HEK293 (cell line): ENCODE results near the gene NCAN.

ENCODE experiments used
- CTCF ChIA-PET: fragments of 350-600 bp; formaldehyde crosslinking; extraction: SDS; loops from one replicate; lab custom pipeline; 2021; ENCODE audit warnings: antibody characterized with exemption; lab: Yijun Ruan, JAX
- POLR2A ChIA-PET: fragments of 300-600 bp; formaldehyde crosslinking; extraction: SDS; loops from one replicate; lab custom pipeline; 2020; ENCODE audit warnings: antibody characterized with exemption, inconsistent platforms; lab: Yijun Ruan, JAX
- H3K27ac ChIP-seq: fragments of 200-500 bp; sonication (Bioruptor generic); 2 replicates; pipeline ENCODE4 v1.5.1; 2014; ENCODE audit warnings: low read depth, low read length, control low read depth, inconsistent platforms; ENCODE audit errors: extremely low read depth
- H3K36me3 ChIP-seq, 2 experiments: fragments of 200-500 bp in 1 of 2; sonication (Bioruptor generic) in 1 of 2; 1 replicate in 1 of 2; 2 replicates in 1 of 2; pipeline ENCODE4 v1.5.1; 2014 to 2017; ENCODE audit warnings: inconsistent platforms in 2 of 2, low read length in 2 of 2; ENCODE audit not compliant: control insufficient read depth in 2 of 2, insufficient read depth in 1 of 2
- H3K4me1 ChIP-seq: fragments of 200-500 bp; sonication (Bioruptor generic); 2 replicates; pipeline ENCODE4 v1.5.1; 2014; ENCODE audit warnings: mild to moderate bottlenecking, low read length, inconsistent platforms; ENCODE audit not compliant: control insufficient read depth, insufficient read depth
- H3K4me3 ChIP-seq: 2 replicates; pipeline ENCODE4 v1.5.1; 2011; ENCODE audit warnings: low read depth, mild to moderate bottlenecking, control low read depth, low read length, moderate library complexity
- H3K9me3 ChIP-seq: fragments of 200-500 bp; sonication (Bioruptor generic); 2 replicates; pipeline ENCODE4 v1.5.1; 2014; ENCODE audit warnings: low read depth, low read length, inconsistent platforms; ENCODE audit not compliant: control insufficient read depth, insufficient read depth
- GLI2 ChIP-seq: fragments of 450-650 bp; formaldehyde crosslinking; IDR thresholded peaks from 2 replicates; pipeline ENCODE4; 2017; ENCODE audit warnings: missing biosample characterization, missing genetic modification characterization, low read depth, borderline replicate concordance
- GLIS1 ChIP-seq: fragments of 450-650 bp; formaldehyde crosslinking; IDR thresholded peaks from 2 replicates; pipeline ENCODE4 v1.5.1; 2016; ENCODE audit warnings: missing biosample characterization, missing genetic modification characterization
- HOXC10 ChIP-seq: sonication (generic); formaldehyde crosslinking; IDR thresholded peaks from 2 replicates; pipeline ENCODE4 v1.8.1; 2023; ENCODE audit warnings: mild to moderate bottlenecking, missing genetic modification reagents
- OSR2 ChIP-seq: fragments of 450-650 bp; formaldehyde crosslinking; IDR thresholded peaks from 2 replicates; pipeline ENCODE4 v1.5.1; 2016; ENCODE audit warnings: missing biosample characterization, missing genetic modification characterization
- REPIN1 ChIP-seq: fragments of 450-650 bp; formaldehyde crosslinking; IDR thresholded peaks from 2 replicates; pipeline ENCODE4 v1.5.1; 2017; ENCODE audit warnings: missing biosample characterization, missing genetic modification characterization, low read depth
- SP2 ChIP-seq: fragments of 450-650 bp; formaldehyde crosslinking; IDR thresholded peaks from 2 replicates; pipeline ENCODE4 v1.5.1; 2016; ENCODE audit warnings: missing biosample characterization, missing genetic modification characterization
- SP3 ChIP-seq: fragments of 450-650 bp; formaldehyde crosslinking; IDR thresholded peaks from 2 replicates; pipeline ENCODE4 v1.5.1; 2016; ENCODE audit warnings: missing biosample characterization, missing genetic modification characterization
- ZBTB21 ChIP-seq: fragments of 450-650 bp; formaldehyde crosslinking; IDR thresholded peaks from 2 replicates; pipeline ENCODE4 v1.5.1; 2017; ENCODE audit warnings: missing biosample characterization, missing genetic modification characterization
- ZEB2 ChIP-seq: fragments of 450-650 bp; formaldehyde crosslinking; IDR thresholded peaks from 2 replicates; pipeline ENCODE4 v1.5.1; 2016; ENCODE audit warnings: missing biosample characterization, missing genetic modification characterization
- ZFHX2 ChIP-seq: fragments of 450-650 bp; formaldehyde crosslinking; conservative IDR thresholded peaks from 2 replicates; pipeline ENCODE4 v1.5.1; 2016; ENCODE audit warnings: missing biosample characterization, missing genetic modification characterization
- ZNF132 ChIP-seq: fragments of 450-650 bp; formaldehyde crosslinking; IDR thresholded peaks from 2 replicates; pipeline ENCODE4 v1.5.1; 2017; ENCODE audit warnings: missing biosample characterization, missing genetic modification characterization, borderline replicate concordance
- ZNF175 ChIP-seq: fragments of 450-650 bp; formaldehyde crosslinking; IDR thresholded peaks from 2 replicates; pipeline ENCODE4 v1.5.1; 2016; ENCODE audit warnings: missing biosample characterization, missing genetic modification characterization
- ZNF2 ChIP-seq: fragments of 450-650 bp; formaldehyde crosslinking; IDR thresholded peaks from 2 replicates; pipeline ENCODE4 v1.5.1; 2016; ENCODE audit warnings: missing biosample characterization, missing genetic modification characterization
- ZNF324 ChIP-seq: fragments of 450-650 bp; formaldehyde crosslinking; IDR thresholded peaks from 2 replicates; pipeline ENCODE4 v1.5.1; 2016; ENCODE audit warnings: missing biosample characterization, missing genetic modification characterization
- ZNF664 ChIP-seq: fragments of 450-650 bp; formaldehyde crosslinking; IDR thresholded peaks from 2 replicates; pipeline ENCODE4 v1.5.1; 2016; ENCODE audit warnings: missing biosample characterization, missing genetic modification characterization
- ZNF707 ChIP-seq: fragments of 450-650 bp; formaldehyde crosslinking; IDR thresholded peaks from 2 replicates; pipeline ENCODE4 v1.5.1; 2016; ENCODE audit warnings: missing biosample characterization, missing genetic modification characterization
- ZNF792 ChIP-seq: fragments of 450-650 bp; formaldehyde crosslinking; IDR thresholded peaks from 2 replicates; pipeline ENCODE4 v1.5.1; 2016; ENCODE audit warnings: missing biosample characterization, missing genetic modification characterization
- ZSCAN30 ChIP-seq: fragments of 450-650 bp; IDR thresholded peaks from 2 replicates; pipeline ENCODE4 v1.5.1; 2018; ENCODE audit warnings: missing biosample characterization, mild to moderate bottlenecking, missing genetic modification characterization, moderate library complexity
- TF ChIP-seq, protein P1 (sequence below): fragments of 450-650 bp; formaldehyde crosslinking; IDR thresholded peaks from 2 replicates; pipeline ENCODE4 v1.5.1; 2016; ENCODE audit warnings: missing biosample characterization, missing genetic modification characterization
- TF ChIP-seq, protein P2 (sequence below): fragments of 450-650 bp; formaldehyde crosslinking; IDR thresholded peaks from 2 replicates; pipeline ENCODE4 v1.5.1; 2017; ENCODE audit warnings: missing biosample characterization, missing genetic modification characterization
- TF ChIP-seq, protein P3 (sequence below): fragments of 450-650 bp; formaldehyde crosslinking; optimal IDR thresholded peaks from 2 replicates; pipeline ENCODE3; 2016; ENCODE audit warnings: missing biosample characterization, mild to moderate bottlenecking, missing genetic modification characterization
- TF ChIP-seq, protein P4 (sequence below): fragments of 450-650 bp; formaldehyde crosslinking; IDR thresholded peaks from 2 replicates; pipeline ENCODE4 v1.5.1; 2016; ENCODE audit warnings: missing biosample characterization, missing genetic modification characterization
- TF ChIP-seq, protein P5 (sequence below): fragments of 450-650 bp; formaldehyde crosslinking; IDR thresholded peaks from 2 replicates; pipeline ENCODE4 v1.5.1; 2017; ENCODE audit warnings: missing biosample characterization, mild to moderate bottlenecking, missing genetic modification characterization, moderate library complexity

The NCAN gene

DNA sequence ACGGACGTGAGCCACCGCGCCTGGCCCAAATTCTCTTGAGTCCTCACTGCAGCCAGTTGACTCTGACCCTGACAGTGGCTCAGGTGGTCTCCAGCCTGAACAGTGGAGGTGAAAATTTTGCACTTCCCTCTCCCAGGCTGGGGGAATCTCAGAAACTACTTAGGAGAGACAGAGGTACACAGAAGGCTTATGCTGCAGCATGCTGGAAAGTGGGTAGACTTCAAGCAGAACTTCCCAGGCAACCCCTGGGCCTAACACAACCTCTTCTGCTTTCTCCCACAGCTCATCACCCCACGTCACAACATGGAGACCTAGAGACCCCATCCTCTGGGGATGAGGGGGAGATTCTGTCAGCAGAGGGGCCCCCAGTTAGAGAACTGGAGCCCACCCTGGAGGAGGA lies 14.4 kb downstream of the NCAN start:
- H3K9me3 ChIP-seq = no peaks in the 10 kb centered on the region
- TF ChIP-seq ZNF2 (tag by site-specific recombination) (no peak), ZNF132 (tag by site-specific recombination) (no peak), ZBTB21 (tag by site-specific recombination) (no peak), ZSCAN30 (tag by site-specific recombination) (no peak), GLI2 (tag by site-specific recombination) (no peak), ZNF664 (tag by site-specific recombination) (no peak), ZNF175 (tag by site-specific recombination) (no peak), ZNF324 (tag by site-specific recombination) (no peak), GLIS1 (tag by site-specific recombination) (no peak), ZFHX2 (tag by site-specific recombination) (no peak), ZNF792 (tag by site-specific recombination) (no peak)
- TF ChIP-seq, protein P1, sequence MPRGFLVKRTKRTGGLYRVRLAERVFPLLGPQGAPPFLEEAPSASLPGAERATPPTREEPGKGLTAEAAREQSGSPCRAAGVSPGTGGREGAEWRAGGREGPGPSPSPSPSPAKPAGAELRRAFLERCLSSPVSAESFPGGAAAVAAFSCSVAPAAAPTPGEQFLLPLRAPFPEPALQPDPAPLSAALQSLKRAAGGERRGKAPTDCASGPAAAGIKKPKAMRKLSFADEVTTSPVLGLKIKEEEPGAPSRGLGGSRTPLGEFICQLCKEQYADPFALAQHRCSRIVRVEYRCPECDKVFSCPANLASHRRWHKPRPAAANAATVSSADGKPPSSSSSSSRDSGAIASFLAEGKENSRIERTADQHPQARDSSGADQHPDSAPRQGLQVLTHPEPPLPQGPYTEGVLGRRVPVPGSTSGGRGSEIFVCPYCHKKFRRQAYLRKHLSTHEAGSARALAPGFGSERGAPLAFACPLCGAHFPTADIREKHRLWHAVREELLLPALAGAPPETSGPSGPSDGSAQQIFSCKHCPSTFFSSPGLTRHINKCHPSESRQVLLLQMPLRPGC (tag by site-specific recombination) = no peak
- TF ChIP-seq, protein P2, sequence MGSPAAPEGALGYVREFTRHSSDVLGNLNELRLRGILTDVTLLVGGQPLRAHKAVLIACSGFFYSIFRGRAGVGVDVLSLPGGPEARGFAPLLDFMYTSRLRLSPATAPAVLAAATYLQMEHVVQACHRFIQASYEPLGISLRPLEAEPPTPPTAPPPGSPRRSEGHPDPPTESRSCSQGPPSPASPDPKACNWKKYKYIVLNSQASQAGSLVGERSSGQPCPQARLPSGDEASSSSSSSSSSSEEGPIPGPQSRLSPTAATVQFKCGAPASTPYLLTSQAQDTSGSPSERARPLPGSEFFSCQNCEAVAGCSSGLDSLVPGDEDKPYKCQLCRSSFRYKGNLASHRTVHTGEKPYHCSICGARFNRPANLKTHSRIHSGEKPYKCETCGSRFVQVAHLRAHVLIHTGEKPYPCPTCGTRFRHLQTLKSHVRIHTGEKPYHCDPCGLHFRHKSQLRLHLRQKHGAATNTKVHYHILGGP = no peak
- TF ChIP-seq, all 188 proteins: peak for 0
- Histone ChIP-seq H3K4me3 (no peak overlapping the region), H3K36me3 (no peaks in the 10 kb centered on the region), H3K4me1 (no peaks in the 10 kb centered on the region), H3K27ac (no peak overlapping the region)
- POLR2A ChIA-PET = no interaction called here
- CTCF ChIA-PET = interaction anchor here (1.1 to 2.5 kb wide), 8 partner anchors 8 to 78 kb away, joined by 3 to 16 read pairs (median 6); partner anchors contain the start of genes MEF2B and NR2C2AP

DNA sequence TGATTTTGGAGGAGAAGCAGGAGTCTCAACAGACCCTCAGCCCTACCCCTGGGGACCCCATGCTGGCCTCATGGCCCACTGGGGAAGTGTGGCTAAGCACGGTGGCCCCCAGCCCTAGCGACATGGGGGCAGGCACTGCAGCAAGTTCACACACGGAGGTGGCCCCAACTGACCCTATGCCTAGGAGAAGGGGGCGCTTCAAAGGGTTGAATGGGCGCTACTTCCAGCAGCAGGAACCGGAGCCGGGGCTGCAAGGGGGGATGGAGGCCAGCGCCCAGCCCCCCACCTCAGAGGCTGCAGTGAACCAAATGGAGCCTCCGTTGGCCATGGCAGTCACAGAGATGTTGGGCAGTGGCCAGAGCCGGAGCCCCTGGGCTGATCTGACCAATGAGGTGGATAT lies 14.9 kb downstream of the NCAN start:
- H3K27ac ChIP-seq = no peak overlapping the region
- ChIA-PET CTCF (interaction anchor here (0.6 kb wide), 1 partner anchor 35 kb away, joined by 3 read pairs; the partner anchor contains the start of genes BORCS8 and RFXANK), POLR2A (no interaction called here)
- H3K9me3 ChIP-seq = no peaks in the 10 kb centered on the region
- H3K4me1 ChIP-seq = no peaks in the 10 kb centered on the region
- no peak overlapping the region for H3K4me3 ChIP-seq
- H3K36me3 ChIP-seq = no peaks in the 10 kb centered on the region
- TF ChIP-seq SP2 (tag by site-specific recombination) (no peak), HOXC10 (CRISPR knock-in tag) (no peak), SP3 (no peak), ZNF707 (tag by site-specific recombination) (no peak), OSR2 (tag by site-specific recombination) (no peak), ZEB2 (tag by site-specific recombination) (no peak), REPIN1 (tag by site-specific recombination) (no peak)
- TF ChIP-seq, protein P3, sequence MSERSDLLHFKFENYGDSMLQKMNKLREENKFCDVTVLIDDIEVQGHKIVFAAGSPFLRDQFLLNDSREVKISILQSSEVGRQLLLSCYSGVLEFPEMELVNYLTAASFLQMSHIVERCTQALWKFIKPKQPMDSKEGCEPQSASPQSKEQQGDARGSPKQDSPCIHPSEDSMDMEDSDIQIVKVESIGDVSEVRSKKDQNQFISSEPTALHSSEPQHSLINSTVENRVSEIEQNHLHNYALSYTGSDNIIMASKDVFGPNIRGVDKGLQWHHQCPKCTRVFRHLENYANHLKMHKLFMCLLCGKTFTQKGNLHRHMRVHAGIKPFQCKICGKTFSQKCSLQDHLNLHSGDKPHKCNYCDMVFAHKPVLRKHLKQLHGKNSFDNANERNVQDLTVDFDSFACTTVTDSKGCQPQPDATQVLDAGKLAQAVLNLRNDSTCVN = no peak
- TF ChIP-seq, protein P4, sequence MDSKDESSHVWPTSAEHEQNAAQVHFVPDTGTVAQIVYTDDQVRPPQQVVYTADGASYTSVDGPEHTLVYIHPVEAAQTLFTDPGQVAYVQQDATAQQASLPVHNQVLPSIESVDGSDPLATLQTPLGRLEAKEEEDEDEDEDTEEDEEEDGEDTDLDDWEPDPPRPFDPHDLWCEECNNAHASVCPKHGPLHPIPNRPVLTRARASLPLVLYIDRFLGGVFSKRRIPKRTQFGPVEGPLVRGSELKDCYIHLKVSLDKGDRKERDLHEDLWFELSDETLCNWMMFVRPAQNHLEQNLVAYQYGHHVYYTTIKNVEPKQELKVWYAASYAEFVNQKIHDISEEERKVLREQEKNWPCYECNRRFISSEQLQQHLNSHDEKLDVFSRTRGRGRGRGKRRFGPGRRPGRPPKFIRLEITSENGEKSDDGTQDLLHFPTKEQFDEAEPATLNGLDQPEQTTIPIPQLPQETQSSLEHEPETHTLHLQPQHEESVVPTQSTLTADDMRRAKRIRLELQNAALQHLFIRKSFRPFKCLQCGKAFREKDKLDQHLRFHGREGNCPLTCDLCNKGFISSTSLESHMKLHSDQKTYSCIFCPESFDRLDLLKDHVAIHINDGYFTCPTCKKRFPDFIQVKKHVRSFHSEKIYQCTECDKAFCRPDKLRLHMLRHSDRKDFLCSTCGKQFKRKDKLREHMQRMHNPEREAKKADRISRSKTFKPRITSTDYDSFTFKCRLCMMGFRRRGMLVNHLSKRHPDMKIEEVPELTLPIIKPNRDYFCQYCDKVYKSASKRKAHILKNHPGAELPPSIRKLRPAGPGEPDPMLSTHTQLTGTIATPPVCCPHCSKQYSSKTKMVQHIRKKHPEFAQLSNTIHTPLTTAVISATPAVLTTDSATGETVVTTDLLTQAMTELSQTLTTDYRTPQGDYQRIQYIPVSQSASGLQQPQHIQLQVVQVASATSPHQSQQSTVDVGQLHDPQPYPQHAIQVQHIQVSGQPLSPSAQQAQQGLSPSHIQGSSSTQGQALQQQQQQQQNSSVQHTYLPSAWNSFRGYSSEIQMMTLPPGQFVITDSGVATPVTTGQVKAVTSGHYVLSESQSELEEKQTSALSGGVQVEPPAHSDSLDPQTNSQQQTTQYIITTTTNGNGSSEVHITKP (tag by site-specific recombination) = no peak
- TF ChIP-seq, protein P1 (tag by site-specific recombination) = no peak
- TF ChIP-seq, protein P5, sequence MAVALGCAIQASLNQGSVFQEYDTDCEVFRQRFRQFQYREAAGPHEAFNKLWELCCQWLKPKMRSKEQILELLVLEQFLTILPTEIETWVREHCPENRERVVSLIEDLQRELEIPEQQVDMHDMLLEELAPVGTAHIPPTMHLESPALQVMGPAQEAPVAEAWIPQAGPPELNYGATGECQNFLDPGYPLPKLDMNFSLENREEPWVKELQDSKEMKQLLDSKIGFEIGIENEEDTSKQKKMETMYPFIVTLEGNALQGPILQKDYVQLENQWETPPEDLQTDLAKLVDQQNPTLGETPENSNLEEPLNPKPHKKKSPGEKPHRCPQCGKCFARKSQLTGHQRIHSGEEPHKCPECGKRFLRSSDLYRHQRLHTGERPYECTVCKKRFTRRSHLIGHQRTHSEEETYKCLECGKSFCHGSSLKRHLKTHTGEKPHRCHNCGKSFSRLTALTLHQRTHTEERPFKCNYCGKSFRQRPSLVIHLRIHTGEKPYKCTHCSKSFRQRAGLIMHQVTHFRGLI = no peak
